GM21526 (cell line): ENCODE results near the gene SLC37A1.

Experiments
- ATAC-seq: cut with Tn5 transposase; IDR thresholded peaks from one replicate; pipeline ENCODE4 v1.9.1; 2021; ENCODE audit warnings: moderate library complexity; ENCODE audit not compliant: unreplicated experiment, low FRiP score

Gene SLC37A1

DNA sequence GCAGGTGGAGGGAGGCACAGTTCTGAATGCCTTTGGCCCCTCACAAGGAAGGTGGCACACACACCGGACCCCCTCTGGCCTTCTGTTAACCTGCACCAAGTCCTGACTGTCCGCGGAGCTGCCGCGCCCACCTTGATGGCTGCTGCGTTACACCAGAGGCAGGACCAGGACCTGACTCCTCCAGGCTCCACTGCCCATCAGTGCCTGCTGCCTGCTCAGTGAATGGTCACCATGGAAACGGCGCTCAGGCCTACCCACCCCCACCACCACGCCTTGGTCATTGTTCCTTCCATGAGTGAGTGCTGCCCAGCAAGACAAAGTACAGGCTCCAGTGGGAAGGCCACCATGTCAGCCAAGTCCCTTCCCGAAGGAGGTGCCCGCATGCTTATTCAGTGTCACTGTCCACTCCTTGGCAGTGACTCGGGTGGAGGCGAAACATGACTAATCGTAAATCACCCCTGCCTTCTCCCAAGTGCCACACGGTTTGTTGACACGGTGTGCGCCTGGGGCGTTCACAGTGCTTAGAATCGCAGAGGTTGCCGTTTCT, 57.3 kb downstream of the SLC37A1 start:
- ATAC-seq: no peak

DNA sequence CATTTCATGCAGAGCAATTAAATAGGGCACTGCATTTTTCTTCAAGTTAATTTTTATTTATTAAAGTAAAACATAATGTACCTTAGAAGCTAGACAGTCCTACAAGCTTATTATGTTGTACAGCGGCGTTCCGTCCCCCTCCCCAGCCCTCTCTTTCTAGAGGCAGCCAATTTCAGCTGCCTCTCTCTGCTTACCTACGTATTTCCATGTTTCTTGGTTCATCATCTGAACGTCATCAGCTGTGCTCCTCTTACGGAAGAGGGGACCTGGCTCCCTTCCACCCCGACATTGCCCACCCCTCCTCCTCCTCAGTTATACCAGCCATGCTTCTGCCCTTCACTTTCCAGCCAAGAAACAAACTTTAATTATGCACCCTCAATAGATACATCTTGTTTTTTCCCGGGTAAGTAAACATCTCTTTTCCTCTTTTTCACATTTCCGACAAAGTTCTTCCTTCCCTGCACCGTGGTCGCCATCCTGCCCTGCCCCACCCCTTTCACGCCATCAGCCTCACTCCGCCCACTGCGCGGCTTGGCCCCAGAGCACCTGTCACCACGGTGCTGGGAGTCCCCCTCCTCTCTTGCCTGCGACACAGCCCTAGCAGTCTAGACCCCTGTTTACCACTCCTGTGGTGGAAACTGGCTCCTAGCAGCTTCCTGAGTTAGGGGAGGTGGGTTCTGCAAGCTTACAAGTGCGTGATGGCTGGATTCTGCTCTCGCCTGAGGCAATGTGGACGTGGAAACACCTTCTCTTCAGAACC, 57.9 kb downstream of the SLC37A1 start:
- ATAC-seq: no peak

DNA sequence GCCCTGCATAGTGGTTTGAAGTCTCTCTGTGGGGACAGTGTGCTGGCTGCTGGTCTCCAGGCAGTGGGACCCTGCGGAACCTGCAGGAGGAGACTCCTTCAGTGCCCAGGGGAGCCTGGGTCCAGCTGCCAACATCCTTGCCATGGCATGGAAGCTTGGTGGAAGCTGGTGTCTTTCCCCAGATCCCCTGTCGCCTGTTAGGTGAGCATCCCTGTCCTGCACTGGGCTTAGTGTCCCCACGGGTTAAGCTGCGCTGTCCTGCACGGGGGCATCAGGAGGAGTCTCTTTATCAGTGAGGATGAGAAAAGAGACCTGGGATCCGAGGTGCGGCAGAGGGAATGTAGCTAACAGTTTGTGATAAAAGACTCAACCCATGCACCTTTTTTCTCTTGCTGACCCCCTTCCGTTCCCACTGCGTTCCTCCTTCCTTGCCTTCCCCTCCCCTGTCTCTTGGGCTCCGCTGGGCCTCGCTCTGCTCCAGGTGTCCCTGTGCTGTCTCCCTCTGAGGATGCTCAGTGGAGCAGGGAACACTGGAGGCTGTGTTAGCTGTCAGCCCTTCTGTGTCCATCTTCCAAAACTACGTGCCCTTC, 59.3 kb downstream of the SLC37A1 start:
- ATAC-seq: no peak

GRCh38 chr21:42574234-42575027, 60.8 kb downstream of the SLC37A1 start:
- ATAC-seq: no peak

DNA sequence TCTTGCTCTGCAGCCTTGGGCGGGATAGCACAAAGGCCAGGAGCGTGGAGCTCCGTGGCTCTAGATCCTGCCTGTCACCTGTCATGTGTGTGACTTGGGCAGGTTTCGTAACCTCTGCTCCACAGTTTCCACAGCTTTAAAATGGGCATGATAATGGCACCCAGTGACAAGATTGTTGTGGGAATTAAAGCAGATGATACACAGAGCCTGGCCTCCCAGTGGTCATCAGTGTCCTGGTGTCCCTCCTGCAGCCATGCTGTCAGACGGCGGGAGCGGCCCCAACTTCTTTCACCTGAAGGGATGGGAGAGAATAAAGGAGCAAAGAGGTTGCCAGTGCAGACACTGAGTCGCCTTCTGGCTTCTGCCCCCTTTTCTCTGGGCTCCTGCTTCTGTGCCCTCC, 61.5 kb downstream of the SLC37A1 start:
- ATAC-seq: no peak

- no peak for ATAC-seq
Measured at GRCh38 chr21:42576639-42577038, 63.0 kb downstream of the SLC37A1 start.

- no peak for ATAC-seq
Measured at GRCh38 chr21:42578034-42578433, 64.4 kb downstream of the SLC37A1 start.

GRCh38 chr21:42578761-42579415, 65.2 kb downstream of the SLC37A1 start:
- ATAC-seq: no peak

DNA sequence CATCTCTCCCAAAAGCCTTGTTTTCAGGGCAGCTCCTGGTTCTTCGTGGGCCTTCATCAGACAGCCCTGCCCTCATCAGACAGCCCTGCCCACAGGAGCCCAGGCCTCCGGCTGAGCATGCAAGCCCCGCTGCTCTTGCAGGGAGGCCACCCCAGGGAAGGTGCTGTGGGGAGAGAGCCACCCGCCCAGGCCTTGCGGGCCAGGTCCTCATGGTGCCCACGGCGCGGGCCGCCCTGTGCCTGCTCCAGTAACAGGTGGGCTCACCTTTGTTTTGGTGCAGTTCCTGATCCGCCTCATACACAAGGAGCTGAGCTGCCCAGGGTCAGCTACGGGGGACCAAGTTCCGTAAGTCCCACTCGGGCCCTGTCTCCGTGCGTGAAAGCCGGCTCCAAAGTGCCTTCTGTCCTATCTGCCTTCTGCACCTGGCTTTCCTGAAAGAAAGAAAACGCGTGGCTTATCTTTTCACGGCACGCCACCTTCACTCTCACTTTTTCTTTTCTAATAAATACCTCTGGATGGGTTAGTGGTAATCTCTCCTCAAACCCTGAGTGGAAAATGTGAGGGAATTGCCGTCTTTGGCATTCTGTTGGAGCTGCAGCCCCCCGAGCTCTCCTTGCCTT, 65.9 kb downstream of the SLC37A1 start:
- no peak for ATAC-seq

DNA sequence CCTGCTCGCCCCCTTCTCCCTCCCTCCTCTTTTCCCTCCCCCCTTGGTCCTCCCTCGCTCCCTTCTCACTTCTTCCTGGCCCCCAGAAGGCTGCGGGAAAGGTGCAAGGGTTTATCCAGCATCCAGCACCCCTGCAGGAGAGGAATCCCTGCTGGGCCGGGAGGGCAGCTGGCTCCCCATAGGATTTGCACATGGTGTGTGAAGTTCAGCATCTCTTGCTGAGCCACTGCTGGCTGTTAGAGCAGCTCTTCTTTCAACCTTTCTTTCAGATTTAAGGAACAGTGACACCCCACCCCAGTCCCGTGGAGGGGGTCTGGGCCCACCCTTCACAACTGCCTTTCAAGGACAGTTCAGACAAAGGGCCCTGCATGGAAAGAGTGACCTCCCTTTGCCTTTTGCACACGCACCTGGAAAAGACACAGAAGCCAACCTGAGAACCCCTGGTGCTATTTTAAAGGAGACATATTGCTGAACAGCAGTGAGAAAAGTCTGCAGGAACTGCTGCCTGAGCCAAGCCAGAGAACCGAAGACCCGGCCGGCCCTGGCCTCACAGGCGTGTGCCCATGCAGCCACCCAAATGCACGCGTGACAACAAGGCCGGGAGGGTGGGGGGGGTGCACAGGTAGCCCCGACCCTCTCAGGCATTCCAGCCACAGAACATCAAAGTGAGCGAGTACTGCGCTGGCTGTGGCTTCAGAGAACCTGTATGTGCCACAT, 66.6 kb downstream of the SLC37A1 start:
- ATAC-seq: no peak

DNA sequence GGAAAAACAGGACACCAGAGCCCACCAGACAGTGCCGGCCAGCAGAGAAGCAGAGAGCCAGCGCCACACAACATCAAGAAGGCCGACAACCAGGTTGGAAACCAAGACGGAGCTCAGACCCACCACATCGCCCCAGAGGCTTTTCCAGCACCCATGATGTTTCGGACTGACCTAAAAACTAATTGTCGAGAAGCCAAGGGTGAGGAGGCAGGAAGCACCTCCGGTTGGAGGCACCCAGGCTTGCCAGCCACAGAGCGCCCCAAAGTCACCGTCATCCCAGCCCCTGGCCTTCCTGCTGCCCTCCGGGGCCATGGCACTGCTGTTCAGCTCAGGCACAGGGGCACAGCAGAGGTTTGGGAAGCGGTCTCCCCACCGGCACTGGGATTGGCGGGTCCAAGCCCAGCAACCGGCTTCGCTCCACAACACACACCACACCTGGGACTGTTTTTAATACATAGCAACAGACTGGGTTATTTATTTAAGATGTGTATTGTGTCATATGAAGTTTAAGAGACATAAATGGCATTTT, 67.2 kb downstream of the SLC37A1 start:
- ATAC-seq: no peak

DNA sequence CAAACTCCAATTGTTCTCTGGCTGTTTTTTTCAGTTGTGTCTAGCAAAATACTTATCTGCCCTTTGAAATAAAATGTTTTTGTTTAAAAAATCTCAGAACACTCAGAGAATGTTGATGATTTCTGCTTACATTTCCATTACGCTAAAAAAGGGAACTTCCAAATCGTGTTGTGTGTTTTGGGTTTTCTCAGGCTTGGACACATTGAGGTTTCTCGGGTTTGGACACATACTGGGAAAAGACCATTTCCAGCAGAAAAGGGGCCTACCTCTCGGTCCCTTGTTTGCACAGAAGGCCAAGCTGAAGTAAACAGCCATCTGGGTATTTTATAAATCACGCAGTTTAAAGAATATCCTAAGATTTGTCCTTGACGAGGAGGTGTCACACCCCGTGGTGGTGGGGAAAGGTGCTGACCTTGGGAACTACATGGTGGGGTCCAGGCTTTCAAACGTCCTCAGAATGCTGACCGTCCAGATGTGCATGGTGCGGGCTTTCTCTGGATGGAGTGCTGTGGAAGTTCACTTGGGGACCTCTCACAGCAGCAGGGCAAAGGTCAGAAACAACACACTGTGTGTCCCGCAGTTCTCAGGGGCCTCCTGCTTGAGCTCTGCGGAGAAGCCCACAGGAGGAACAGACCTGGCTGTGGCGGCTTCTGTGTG, 67.8 kb downstream of the SLC37A1 start:
- no peak for ATAC-seq

GRCh38 chr21:42581993-42582786, 68.5 kb downstream of the SLC37A1 start:
- no peak for ATAC-seq

DNA sequence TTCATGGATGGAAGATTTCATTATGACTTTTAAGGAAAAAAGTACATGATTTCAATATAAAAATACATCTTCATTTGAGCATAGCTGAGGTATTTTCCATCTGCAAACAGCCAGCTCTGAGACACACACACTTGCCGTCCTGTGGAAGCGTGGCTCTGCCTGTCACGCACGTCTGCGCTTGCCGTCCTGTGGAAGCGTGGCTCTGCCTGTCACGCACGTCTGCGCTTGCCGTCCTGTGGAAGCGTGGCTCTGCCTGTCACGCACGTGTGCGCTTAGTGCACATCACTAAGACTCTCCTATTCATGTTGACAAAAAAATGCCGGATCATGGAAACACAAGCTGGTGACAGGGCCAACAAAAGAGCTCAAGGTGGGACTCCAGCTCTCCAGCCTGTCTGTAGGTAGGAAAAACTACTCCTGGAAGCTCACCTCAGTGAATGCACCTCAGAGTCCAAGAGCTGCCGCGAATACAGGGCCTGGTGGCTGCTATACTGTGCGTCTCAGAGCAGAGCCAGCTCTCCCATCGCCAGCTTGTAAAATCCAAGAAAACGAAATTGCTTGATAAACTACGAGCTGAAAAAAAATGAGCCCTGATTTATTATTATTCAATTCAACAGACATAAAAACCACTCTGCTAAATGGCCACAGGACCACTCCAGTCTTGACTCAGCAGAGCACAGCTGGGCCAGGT, 69.3 kb downstream of the SLC37A1 start:
- no peak for ATAC-seq

DNA sequence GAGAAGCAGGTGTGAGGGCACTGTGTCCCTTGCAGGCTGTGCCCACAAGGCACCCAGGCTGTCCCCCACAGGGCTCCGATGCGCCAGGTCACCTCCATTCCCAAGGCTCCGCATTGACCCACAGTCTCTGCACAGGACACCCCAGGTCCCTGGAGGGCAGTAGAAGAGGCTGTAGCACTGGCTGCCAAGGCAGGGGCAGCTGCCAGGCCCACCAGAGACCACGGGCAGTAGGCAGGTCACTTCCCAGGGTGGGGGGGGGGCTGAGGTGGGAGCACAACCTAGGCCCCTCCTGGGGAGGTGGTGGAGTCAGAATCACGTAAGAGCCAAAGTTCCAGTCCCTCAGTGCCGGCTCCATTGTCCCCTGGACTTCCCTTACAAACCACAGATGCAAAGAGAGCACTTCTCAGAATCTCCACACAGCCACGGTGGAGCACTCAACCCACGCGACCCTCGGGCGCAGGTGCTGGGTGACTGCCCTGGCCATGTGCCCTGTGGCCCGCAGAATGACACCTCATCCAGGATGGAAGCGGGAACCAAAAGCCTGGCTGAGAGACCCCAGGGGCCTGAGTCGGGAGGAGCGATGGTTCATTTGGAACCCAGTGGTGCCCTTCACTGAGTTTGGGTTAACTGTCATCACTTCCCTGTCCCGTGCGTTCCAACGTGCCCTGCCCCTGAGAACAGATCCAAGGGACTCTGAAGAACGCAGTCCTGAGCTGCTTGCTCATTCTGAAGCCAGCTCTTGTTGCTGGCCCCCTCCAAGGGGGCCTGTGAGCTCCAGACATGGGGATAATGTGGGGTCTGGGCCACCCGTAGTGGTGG, 70.0 kb downstream of the SLC37A1 start:
- ATAC-seq: no peak

- ATAC-seq: no peak
Measured at GRCh38 chr21:42584296-42584641, 70.6 kb downstream of the SLC37A1 start.

DNA sequence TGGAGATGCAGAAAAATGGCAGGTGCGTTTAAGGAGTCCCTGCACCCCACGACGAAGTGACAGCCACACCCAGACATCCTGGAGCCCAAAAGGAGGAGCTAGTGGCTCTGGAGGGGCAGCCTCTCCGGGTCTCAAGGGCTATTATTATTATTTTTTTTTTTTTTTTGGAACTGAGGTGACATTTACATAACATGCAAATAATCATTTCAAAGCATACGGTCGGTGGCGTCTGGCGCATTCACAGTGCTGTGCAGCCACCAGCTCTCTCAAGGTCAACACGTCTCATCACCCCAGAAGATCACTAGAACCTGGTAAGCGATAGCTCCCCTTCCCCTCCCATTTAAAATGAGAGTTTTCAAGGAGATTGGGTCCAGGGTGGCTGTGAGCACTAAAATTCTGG, 72.2 kb downstream of the SLC37A1 start:
- ATAC-seq: no peak
